IMR-90 (cell line): ENCODE results near the gene NUPR1. TPM values are rescaled to one million over a fixed set of nuclear protein-coding genes. Genes with fewer than 3 reads are reported as not detected.

Source experiments
- ATAC-seq: fragments of 200-7000 bp; cut with Tn5 transposase; 2 replicates; pipeline ENCODE4 v1.9.1; 2020; ENCODE audit warnings: low read depth, mild to moderate bottlenecking, moderate library complexity
- BruUV-seq: library from RNA; stranded (reverse); fragments of 400-500 nt; replicated peaks from 2 replicates; lab custom pipeline; 2021; lab: Mats Ljungman, UMichigan
- CTCF ChIA-PET: fragments of 300-600 bp; formaldehyde crosslinking; extraction: SDS; loops from one replicate; lab custom pipeline; 2021; ENCODE audit warnings: antibody characterized with exemption; lab: Yijun Ruan, JAX
- POLR2A ChIA-PET: fragments of 300-600 bp; sonication (Branson Sonifier 250); formaldehyde crosslinking; loops from one replicate; lab custom pipeline; 2022; ENCODE audit warnings: antibody characterized with exemption; ENCODE audit not compliant: unreplicated experiment; lab: Charles Lee
- DNase-seq: peaks from one replicate; pipeline ENCODE4 v3.0.0; 2013
- H2AFZ ChIP-seq: replicated peaks from 2 replicates; pipeline ENCODE3; 2013; ENCODE audit warnings: low read length, mild to moderate bottlenecking; ENCODE audit not compliant: poor library complexity
- H2AK5ac ChIP-seq: 2 replicates; pipeline ENCODE4 v1.6.1; 2013; ENCODE audit warnings: low read depth, low read length, inconsistent platforms
- H2AK9ac ChIP-seq: replicated peaks from 2 replicates; pipeline ENCODE3; 2013; ENCODE audit warnings: mild to moderate bottlenecking, low read depth, low read length, moderate library complexity; ENCODE audit not compliant: poor library complexity
- H2BK120ac ChIP-seq: 2 replicates; pipeline ENCODE4 v1.6.1; 2013; ENCODE audit warnings: low read depth, low read length, inconsistent platforms
- H2BK15ac ChIP-seq: 3 replicates; pipeline ENCODE4 v1.6.1; 2013; ENCODE audit warnings: low read depth, low read length, inconsistent platforms
- H2BK20ac ChIP-seq: 2 replicates; pipeline ENCODE4 v1.6.1; 2013; ENCODE audit warnings: low read depth, mild to moderate bottlenecking, inconsistent platforms, low read length, moderate library complexity
- H2BK5ac ChIP-seq: 2 replicates; pipeline ENCODE4 v1.6.1; 2013; ENCODE audit warnings: mild to moderate bottlenecking, low read depth, low read length, inconsistent platforms; ENCODE audit not compliant: poor library complexity, severe bottlenecking
- H3K14ac ChIP-seq: replicated peaks from 2 replicates; pipeline ENCODE4 v1.6.1; 2013; ENCODE audit warnings: low read depth, low read length, inconsistent platforms
- H3K18ac ChIP-seq: 2 replicates; pipeline ENCODE4 v1.6.1; 2013; ENCODE audit warnings: low read depth, low read length, control low read depth
- H3K23ac ChIP-seq: 2 replicates; pipeline ENCODE4 v1.6.1; 2013; ENCODE audit warnings: low read depth, low read length, inconsistent platforms
- H3K27ac ChIP-seq: 2 replicates; pipeline ENCODE4 v1.5.1; 2013; ENCODE audit warnings: mild to moderate bottlenecking, control low read depth, low read length; ENCODE audit not compliant: insufficient read depth
- H3K27me3 ChIP-seq: 2 replicates; pipeline ENCODE4 v1.6.1; 2013; ENCODE audit warnings: low read length; ENCODE audit not compliant: control insufficient read depth, insufficient read depth
- H3K36me3 ChIP-seq: 2 replicates; pipeline ENCODE4 v1.6.1; 2013; ENCODE audit warnings: low read length, mixed read lengths; ENCODE audit not compliant: control insufficient read depth, insufficient read depth
- H3K4ac ChIP-seq: 2 replicates; pipeline ENCODE4 v1.6.1; 2013; ENCODE audit warnings: low read depth, low read length, inconsistent platforms
- H3K4me1 ChIP-seq: 2 replicates; pipeline ENCODE4 v1.6.1; 2013; ENCODE audit warnings: low read length, mixed read lengths; ENCODE audit not compliant: control insufficient read depth, insufficient read depth
- H3K4me2 ChIP-seq: 2 replicates; pipeline ENCODE4 v1.6.1; 2013; ENCODE audit warnings: low read depth, mild to moderate bottlenecking, control low read depth, low read length, moderate library complexity
- H3K4me3 ChIP-seq: 2 replicates; pipeline ENCODE4 v1.5.1; 2013; ENCODE audit warnings: low read depth, mild to moderate bottlenecking, control low read depth, low read length, moderate library complexity; ENCODE audit not compliant: insufficient read depth
- H3K56ac ChIP-seq: 2 replicates; pipeline ENCODE4 v1.6.1; 2013; ENCODE audit warnings: low read length, inconsistent platforms; ENCODE audit not compliant: insufficient read depth; ENCODE audit errors: extremely low read depth
- H3K79me1 ChIP-seq, 2 experiments: 2 replicates each; pipeline ENCODE4 v1.6.1; 2013; ENCODE audit warnings: low read length in 2 of 2, inconsistent platforms in 1 of 2, low read depth in 1 of 2
- H3K9ac ChIP-seq: 2 replicates; pipeline ENCODE4 v1.6.1; 2013; ENCODE audit warnings: low read depth, low read length, control low read depth
- H3K9me1 ChIP-seq: 2 replicates; pipeline ENCODE4 v1.6.1; 2013; ENCODE audit warnings: low read length, inconsistent platforms; ENCODE audit not compliant: insufficient read depth
- H3K9me3 ChIP-seq: 2 replicates; pipeline ENCODE4 v1.6.1; 2013; ENCODE audit warnings: low read length; ENCODE audit not compliant: control insufficient read depth, insufficient read depth
- H4K20me1 ChIP-seq: 2 replicates; pipeline ENCODE4 v1.6.1; 2013; ENCODE audit warnings: low read length, inconsistent platforms; ENCODE audit not compliant: insufficient read depth
- H4K5ac ChIP-seq: 2 replicates; pipeline ENCODE4 v1.6.1; 2013; ENCODE audit warnings: mild to moderate bottlenecking, low read depth, low read length, control low read depth
- H4K8ac ChIP-seq, 2 experiments: 2 replicates each; pipeline ENCODE4 v1.6.1; 2013; ENCODE audit warnings: low read depth in 2 of 2, low read length in 2 of 2, control low read depth in 1 of 2, inconsistent platforms in 1 of 2
- H4K91ac ChIP-seq: 2 replicates; pipeline ENCODE4 v1.6.1; 2013; ENCODE audit warnings: low read depth, low read length, inconsistent platforms; ENCODE audit not compliant: insufficient read depth
- CEBPB ChIP-seq: IDR thresholded peaks from 2 replicates; pipeline ENCODE4 v1.6.1; 2012; ENCODE audit warnings: low read depth, low read length, improper control_type of control experiment
- CHD1 ChIP-seq: IDR thresholded peaks from 2 replicates; pipeline ENCODE4 v1.6.1; 2012; ENCODE audit warnings: low read depth, low read length, improper control_type of control experiment
- CTCF ChIP-seq: conservative IDR thresholded peaks from 2 replicates; pipeline ENCODE4 v1.5.1; 2012; ENCODE audit warnings: mild to moderate bottlenecking, low read depth, low read length, improper control_type of control experiment
- ELK1 ChIP-seq: fragments of 150-350 bp; IDR thresholded peaks from 2 replicates; pipeline ENCODE4 v1.6.1; 2016; ENCODE audit warnings: low read depth, mild to moderate bottlenecking, low read length, moderate library complexity, borderline replicate concordance
- POLR2A ChIP-seq: IDR thresholded peaks from 2 replicates; pipeline ENCODE4 v1.6.1; 2012; ENCODE audit warnings: mild to moderate bottlenecking, low read depth, low read length
- RCOR1 ChIP-seq: IDR thresholded peaks from 2 replicates; pipeline ENCODE4 v1.6.1; 2012; ENCODE audit warnings: mild to moderate bottlenecking, low read length, improper control_type of control experiment; ENCODE audit not compliant: insufficient replicate concordance
- RFX5 ChIP-seq: IDR thresholded peaks from 2 replicates; pipeline ENCODE4 v1.8.0; 2012; ENCODE audit warnings: low read depth, mild to moderate bottlenecking, low read length, moderate library complexity
- USF2 ChIP-seq: fragments of 150-350 bp; IDR thresholded peaks from 2 replicates; pipeline ENCODE4 v1.6.1; 2017; ENCODE audit warnings: mild to moderate bottlenecking, antibody characterized with exemption, low read length, low read depth
- WGBS, 2 experiments: methylation state at CpG; one replicate each; pipeline versions ENCODE4 v1.1.5 to v1.1.7; 2013; ENCODE audit warnings: missing lambda C conversion rate in 2 of 2; ENCODE audit not compliant: insufficient read length in 1 of 2; ENCODE audit errors: extremely low coverage in 2 of 2; 5-methylcytosine and 5-hydroxymethylcytosine counted together
- dilution Hi-C: fragments of 300-500 bp; cut with HindIII; formaldehyde crosslinking; loops from one replicate; pipeline ENCODE4 v1.14.3; 2018; ENCODE audit warnings: low sequenced_read_pairs; ENCODE audit not compliant: unreplicated experiment
- in situ Hi-C: fragments of 300-500 bp; cut with MboI; formaldehyde crosslinking; loops from 3 replicates; pipeline ENCODE4 v1.14.3; 2019; ENCODE audit warnings: low sequenced_read_pairs, inconsistent platforms, mixed read lengths
- intact Hi-C: fragments of 100-400 bp; cut with micrococcal nuclease; formaldehyde crosslinking; loops from 2 replicates; pipeline ENCODE4 v1.10.0; 2022
- polyA plus RNA-seq, 3 experiments: library from polyadenylated mRNA; depleted of rRNA; stranded (reverse); fragments of >200 nt; gene quantifications; 2 replicates each; pipeline ENCODE4 v1.2.3, GENCODE V29; 2012; ENCODE audit warnings: low replicate concordance in 1 of 3
- total RNA-seq: library from RNA; depleted of rRNA; stranded (reverse); fragments of >200 nt; gene quantifications from 2 replicates; pipeline ENCODE4 v1.2.3, GENCODE V29; 2012

The NUPR1 gene
- total and polyA plus RNA-seq, 2 of the 4 experiments (the other 2 are of a cell fraction), result 10.2 to 27.9 TPM

GRCh38 chr16:28526201-28527099 is 12.3 kb downstream of the NUPR1 start:
- H2AK9ac ChIP-seq, result no peak overlapping the region
- no peaks in the 10 kb centered on the region; the same call in 1 of the 2 replicates for H3K27me3 ChIP-seq
- no peak overlapping the region for H2BK20ac ChIP-seq
- ChIA-PET POLR2A (no interaction called here), CTCF (no interaction called here)
- no peak overlapping the region for H4K91ac ChIP-seq
- no peak overlapping the region for H2BK5ac ChIP-seq
- no peak overlapping the region for H3K4me3 ChIP-seq
- WGBS, 2 experiments, result no CpG with 5 or more reads among the region's 11 CpGs
- H3K4me1 ChIP-seq, result no peaks in the 10 kb centered on the region; the same call in 1 of the 2 replicates
- no peak overlapping the region for H4K8ac ChIP-seq
- no peak overlapping the region for H2AFZ ChIP-seq
- H3K9me3 ChIP-seq, result no peaks in the 10 kb centered on the region
- dilution Hi-C loops, result no loop called here
- no peaks in the 10 kb centered on the region for H3K9me1 ChIP-seq
- no peaks in the 10 kb centered on the region for H4K20me1 ChIP-seq
- intact Hi-C loops, result no loop called here
- DNase-seq (no peak), ATAC-seq (no peak)
- H3K18ac ChIP-seq, result no peak overlapping the region
- H3K56ac ChIP-seq, result no peak overlapping the region
- no TSS peak for BruUV-seq
- no peak overlapping the region for H3K27ac ChIP-seq
- H3K4me2 ChIP-seq, result no peak overlapping the region
- H3K79me1 ChIP-seq, result no peaks in the 10 kb centered on the region
- H3K14ac ChIP-seq, result no peak overlapping the region
- H2BK15ac ChIP-seq, result no peak overlapping the region
- no peak overlapping the region for H3K9ac ChIP-seq
- no peak overlapping the region for H2AK5ac ChIP-seq
- H3K36me3 ChIP-seq, result no peaks in the 10 kb centered on the region
- in situ Hi-C loops, result no loop called here
- no peak overlapping the region for H3K4ac ChIP-seq
- TF ChIP-seq ELK1 (no peak), RCOR1 (no peak), CEBPB (no peak), POLR2A (no peak), CHD1 (no peak), USF2 (no peak), CTCF (no peak), RFX5 (no peak)
- no peak overlapping the region for H3K23ac ChIP-seq
- H2BK120ac ChIP-seq, result no peak overlapping the region
- H4K5ac ChIP-seq, result no peak overlapping the region
